K562 (cell line): ENCODE data around the gene EPN2. TPM values are rescaled to one million over a fixed set of nuclear protein-coding genes. Genes with fewer than 3 reads are reported as not detected.

Experiments
- ATAC-seq: fragments of 200-7000 bp; cut with Tn5 transposase; 3 replicates; pipeline ENCODE4 v1.9.1; 2020; ENCODE audit warnings: moderate library complexity
- BruUV-seq: library from RNA; stranded (reverse); fragments of 400-500 nt; replicated peaks from 2 replicates; lab custom pipeline; 2021; lab: Mats Ljungman, UMichigan
- CTCF ChIA-PET: fragments of 300-600 bp; formaldehyde crosslinking; extraction: SDS; loops from one replicate; lab custom pipeline; 2021; ENCODE audit warnings: low intra/inter-chr PET ratio; lab: Yijun Ruan, JAX
- POLR2A ChIA-PET: fragments of 300-600, 350-650 bp; sonication (Branson Sonifier 250); formaldehyde crosslinking; extraction: SDS; loops from one replicate; lab custom pipeline; 2021; ENCODE audit warnings: antibody characterized with exemption, inconsistent platforms; lab: Yijun Ruan, JAX
- DNase-seq, 4 experiments: peaks; one replicate each; pipeline versions ENCODE4 v3.0.0 to v3.0.0-alpha.2; 2011 to 2018; ENCODE audit warnings: low spot score in 3 of 4, mixed read lengths in 3 of 4; ENCODE audit errors: extremely low read depth in 1 of 4
- FAIRE-seq: peaks from 2 replicates; lab custom pipeline; 2011; peaks lifted over from hg19 to GRCh38; lab: Jason Lieb, UNC
- H2AFZ ChIP-seq: 2 replicates; pipeline ENCODE4 v1.6.0; 2011; ENCODE audit warnings: low read depth, low read length, control low read depth, inconsistent platforms
- H3K27ac ChIP-seq: fragments of 200-600 bp; 3 replicates; pipeline ENCODE4 v1.8.0; 2011; ENCODE audit warnings: low read depth, mild to moderate bottlenecking, control low read depth, inconsistent platforms, low read length, moderate library complexity, mixed read lengths; ENCODE audit errors: extremely low read depth
- H3K27me3 ChIP-seq, 2 experiments: fragments of 300-600 bp in 1 of 2; 2 replicates in 1 of 2; 3 replicates in 1 of 2; pipeline versions ENCODE4 v1.6.0 to v1.8.0; 2011; ENCODE audit warnings: inconsistent platforms in 2 of 2, low read length in 2 of 2, mild to moderate bottlenecking in 1 of 2, mixed read lengths in 1 of 2, moderate library complexity in 1 of 2; ENCODE audit not compliant: control insufficient read depth in 2 of 2, insufficient read depth in 2 of 2
- H3K36me3 ChIP-seq: fragments of 300-600 bp; 3 replicates; pipeline ENCODE4 v1.8.0; 2011; ENCODE audit warnings: mild to moderate bottlenecking, low read length, inconsistent platforms; ENCODE audit not compliant: control insufficient read depth, insufficient read depth
- H3K4me1 ChIP-seq, 2 experiments: fragments of 200-600 bp in 1 of 2; replicated peaks in 1 of 2; 2 replicates in 1 of 2; 3 replicates in 1 of 2; pipeline versions ENCODE4 v1.5.1 to v1.8.0; 2011; ENCODE audit warnings: inconsistent platforms in 2 of 2, low read length in 2 of 2, mild to moderate bottlenecking in 1 of 2, mixed read lengths in 1 of 2, moderate library complexity in 1 of 2; ENCODE audit not compliant: control insufficient read depth in 2 of 2, insufficient read depth in 2 of 2
- H3K4me2 ChIP-seq: 2 replicates; pipeline ENCODE4 v1.6.1; 2011; ENCODE audit warnings: low read length, control low read depth, inconsistent platforms, mixed read lengths; ENCODE audit not compliant: insufficient read depth
- H3K4me3 ChIP-seq: fragments of 200-600 bp; sonication (generic), shearing (Covaris generic); 2 replicates; pipeline ENCODE4 v1.5.1; 2016; ENCODE audit warnings: control low read depth, inconsistent platforms
- H3K79me2 ChIP-seq: fragments of 200-600 bp; 3 replicates; pipeline ENCODE4 v1.8.0; 2011; ENCODE audit warnings: low read length, inconsistent platforms; ENCODE audit not compliant: control insufficient read depth, insufficient read depth
- H3K9ac ChIP-seq, 2 experiments: 2 replicates each; pipeline versions ENCODE4 v1.6.0 to v1.6.1; 2011; ENCODE audit warnings: low read depth in 2 of 2, low read length in 2 of 2, control low read depth in 1 of 2, inconsistent platforms in 1 of 2, mild to moderate bottlenecking in 1 of 2, mixed read lengths in 1 of 2; ENCODE audit not compliant: insufficient read depth in 1 of 2
- H3K9me1 ChIP-seq: one replicate; pipeline ENCODE4 v1.6.0; 2011; ENCODE audit warnings: inconsistent platforms, mild to moderate bottlenecking, low read length, moderate library complexity; ENCODE audit not compliant: control insufficient read depth, insufficient read depth
- H3K9me3 ChIP-seq: replicated peaks from 2 replicates; pipeline ENCODE4 v1.5.1; 2011; ENCODE audit warnings: low read depth, low read length, inconsistent platforms; ENCODE audit not compliant: control insufficient read depth, insufficient read depth
- H4K20me1 ChIP-seq: replicated peaks from 2 replicates; pipeline ENCODE4 v1.6.1; 2011; ENCODE audit warnings: low read length, inconsistent platforms, mixed read lengths; ENCODE audit not compliant: control insufficient read depth, insufficient read depth
- PURB ChIP-seq: sonication (generic); formaldehyde crosslinking; IDR thresholded peaks from 2 replicates; pipeline ENCODE4 v1.9.0; 2021; ENCODE audit warnings: low read depth, mild to moderate bottlenecking, missing genetic modification reagents
- RBM14 ChIP-seq: fragments of 200-400 bp; formaldehyde crosslinking; IDR thresholded peaks from 2 replicates; pipeline ENCODE4 v1.6.1; 2018; ENCODE audit warnings: low read depth, mild to moderate bottlenecking, low read length, moderate library complexity, borderline replicate concordance; ENCODE audit not compliant: insufficient read depth
- SMAD4 ChIP-seq: fragments of 250-450 bp; sonication (Bioruptor Pico); conservative IDR thresholded peaks from 2 replicates; pipeline ENCODE4 v1.8.0; 2021; ENCODE audit warnings: inconsistent platforms, mild to moderate bottlenecking, moderate library complexity
- SPI1 ChIP-seq: IDR thresholded peaks from 2 replicates; pipeline ENCODE4 v1.6.1; 2011; ENCODE audit warnings: low read depth, low read length, control low read depth, borderline replicate concordance
- YY1 ChIP-seq, 3 experiments: IDR thresholded peaks; 2 replicates each; pipeline ENCODE4 v1.6.1; 2011; ENCODE audit warnings: low read length in 2 of 3, mild to moderate bottlenecking in 2 of 3, moderate library complexity in 2 of 3, borderline replicate concordance in 1 of 3, control low read depth in 1 of 3, low read depth in 1 of 3; ENCODE audit not compliant: insufficient read depth in 3 of 3, insufficient replicate concordance in 2 of 3, control insufficient read depth in 1 of 3, insufficient read length in 1 of 3; ENCODE audit errors: extremely low read depth in 1 of 3
- ZBTB7A ChIP-seq: IDR thresholded peaks from 2 replicates; pipeline ENCODE4 v1.6.1; 2011; ENCODE audit warnings: low read depth, mild to moderate bottlenecking, low read length, moderate library complexity, borderline replicate concordance; ENCODE audit not compliant: control insufficient read depth
- WGBS: fragments of 100-300 bp; shearing (Covaris generic); methylation state at CpG from one replicate; pipeline ENCODE4 v1.1.6; 2016; ENCODE audit warnings: low coverage, mixed read lengths; ENCODE audit not compliant: insufficient coverage; ENCODE audit errors: missing lambda C conversion rate; 5-methylcytosine and 5-hydroxymethylcytosine counted together
- in situ Hi-C: fragments of 300-500 bp; cut with MboI; formaldehyde crosslinking; loops from 4 replicates; pipeline ENCODE4 v1.15.0; 2018; ENCODE audit warnings: inconsistent platforms, mixed read lengths
- intact Hi-C: fragments of 100-400 bp; cut with micrococcal nuclease; formaldehyde crosslinking; loops from 2 replicates; pipeline ENCODE4 v1.14.2; 2022
- polyA plus RNA-seq, 8 experiments: library from polyadenylated mRNA; depleted of rRNA in 4 of 8; stranded (reverse) in 5 of 8; unstranded in 3 of 8; fragments of >200 nt; fragmentation: Nextera tagmentation in 2 of 8; fragmentation: Illumina TruSeq in 1 of 8; extraction: Ambion mirVana in 2 of 8; extraction: Trizol in 1 of 8; gene quantifications; 2 replicates each; pipeline versions ENCODE4 v1.2.1 to v1.2.3, GENCODE V29; 2011 to 2014; ENCODE audit warnings: inconsistent platforms in 1 of 8, missing spikeins in 1 of 8
- total RNA-seq, 7 experiments: library from RNA; depleted of rRNA in 6 of 7; stranded (reverse); fragments of >200 nt in 6 of 7; fragmentation: Illumina TruSeq in 2 of 7; extraction: Trizol in 2 of 7; gene quantifications; 2 replicates each; pipeline versions ENCODE4 v1.2.1 to v1.2.3, GENCODE V29; 2011 to 2021; ENCODE audit warnings: low replicate concordance in 1 of 7
- TF ChIP-seq, protein P1 (sequence below): sonication (generic); formaldehyde crosslinking; IDR thresholded peaks from 2 replicates; pipeline ENCODE4 v1.8.1; 2023; ENCODE audit warnings: mild to moderate bottlenecking, missing genetic modification reagents, moderate library complexity

Gene EPN2
- total and polyA plus RNA-seq, 9 of the 15 experiments (the other 6 are each of a cell fraction or from before 2014, with no cell fraction given), result 1.0 to 12.9 (median 8.9) TPM

DNA sequence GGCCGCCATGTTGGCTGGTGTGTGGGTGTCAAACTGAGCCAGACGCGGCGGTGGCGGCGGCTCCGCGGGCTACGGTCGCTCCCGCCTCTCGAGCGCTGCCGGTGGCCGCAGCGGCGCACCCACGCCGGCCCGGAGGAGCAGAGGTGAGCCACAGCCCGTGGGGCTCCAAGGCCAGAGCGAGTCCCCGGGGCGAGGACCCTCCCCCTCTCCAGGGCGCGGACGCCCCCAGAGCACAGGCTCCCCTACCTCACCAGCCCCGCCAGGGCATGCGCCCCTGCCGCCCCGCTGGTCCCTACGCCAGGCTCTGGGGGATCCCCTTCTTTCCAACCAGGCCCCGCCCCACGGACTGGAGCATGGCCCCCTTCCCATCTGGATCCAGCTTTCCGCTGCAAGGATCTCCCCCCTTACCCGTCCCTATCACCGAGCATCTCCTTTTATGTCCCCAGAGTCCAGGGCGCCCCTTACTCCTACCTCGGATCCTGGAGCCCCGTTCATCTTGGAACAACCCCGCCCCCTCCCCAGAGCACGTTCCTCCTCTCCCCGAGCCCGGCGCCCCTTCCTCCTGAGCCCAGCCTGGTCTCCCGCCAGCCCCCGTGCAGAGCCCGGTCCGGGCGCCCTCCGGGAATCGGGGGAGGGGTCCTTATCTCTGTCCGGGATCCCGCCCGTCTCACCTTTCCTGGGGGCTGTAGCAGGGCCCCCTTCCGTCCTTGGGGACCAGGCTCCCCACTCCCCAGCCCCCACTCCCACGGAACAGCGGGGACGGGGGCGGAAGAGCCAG lies 412 bp downstream of the EPN2 start (continued):
- TF ChIP-seq ZBTB7A (no peak; the same call in 1 of the 2 replicates), YY1 (IDR thresholded peaks at IDR 0.05; ENCODE audit: borderline replicate concordance in 1 of 3, control insufficient read depth in 1 of 3, extremely low read depth in 1 of 3, insufficient read depth in 3 of 3, insufficient read length in 1 of 3, insufficient replicate concordance in 2 of 3, low read depth in 1 of 3, low read length in 2 of 3) (peak in 2 of 3 experiments; percentile 19 to 83), SMAD4 (CRISPR knock-in tag) (peak; percentile 22; the same call in 1 of the 2 replicates), RBM14 (no peak)
- TF ChIP-seq, protein P1, sequence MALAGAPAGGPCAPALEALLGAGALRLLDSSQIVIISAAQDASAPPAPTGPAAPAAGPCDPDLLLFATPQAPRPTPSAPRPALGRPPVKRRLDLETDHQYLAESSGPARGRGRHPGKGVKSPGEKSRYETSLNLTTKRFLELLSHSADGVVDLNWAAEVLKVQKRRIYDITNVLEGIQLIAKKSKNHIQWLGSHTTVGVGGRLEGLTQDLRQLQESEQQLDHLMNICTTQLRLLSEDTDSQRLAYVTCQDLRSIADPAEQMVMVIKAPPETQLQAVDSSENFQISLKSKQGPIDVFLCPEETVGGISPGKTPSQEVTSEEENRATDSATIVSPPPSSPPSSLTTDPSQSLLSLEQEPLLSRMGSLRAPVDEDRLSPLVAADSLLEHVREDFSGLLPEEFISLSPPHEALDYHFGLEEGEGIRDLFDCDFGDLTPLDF (CRISPR knock-in tag), result no peak
- TF ChIP-seq, all 486 proteins: peak for 26

DNA sequence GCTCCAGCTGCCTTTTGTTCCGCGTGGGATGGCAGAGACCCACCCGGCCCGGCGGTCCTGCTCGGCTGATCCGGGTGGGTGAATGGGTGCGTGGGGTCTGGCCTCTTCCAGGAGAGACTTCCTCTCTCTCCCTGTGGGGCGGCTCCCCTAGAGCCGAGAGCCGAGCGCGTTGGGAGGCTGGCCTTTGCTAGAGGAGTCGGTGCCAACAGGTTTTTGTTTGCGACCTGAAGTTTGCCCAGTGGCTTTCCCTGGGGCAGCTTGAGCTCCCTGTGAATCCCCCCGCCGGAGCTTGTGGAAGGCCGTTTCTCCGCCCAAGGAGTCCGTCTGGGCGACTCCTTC lies 970 bp downstream of the EPN2 start:
- TF ChIP-seq SPI1 (peak; percentile 31; the same call in 1 of the 2 replicates), PURB (no peak)
- peaks cover 9 to 11% of the 10 kb centered on the region in 2 experiments for H3K4me1 ChIP-seq
- H3K9me3 ChIP-seq, result no peaks in the 10 kb centered on the region
- in situ Hi-C loops, result no loop called here
- ATAC-seq, result peak; percentile 28
- H3K79me2 ChIP-seq, result peaks cover 23% of the 10 kb centered on the region
- intact Hi-C loops, result no loop called here
- H3K9me1 ChIP-seq, result no peaks in the 10 kb centered on the region
- peak in 1 of 4 experiments; percentile 16 for DNase-seq
- H3K27ac ChIP-seq, result peak overlapping the region; percentile 69; the same call in 1 of the 3 replicates
- ChIA-PET CTCF (no interaction called here), POLR2A (interaction anchor here (2.3 kb wide), 1 partner anchor 10 kb away, joined by 16 read pairs; no protein-coding TSS in a partner anchor)
- H3K9ac ChIP-seq, result peak overlapping the region; percentile 81 to 98; a peak in 3 of 4 replicates
- 0 out of 3 replicates have a peak, but pooled peaks cover 3% of the 10 kb centered on the region for H3K36me3 ChIP-seq
- no TSS peak for BruUV-seq
- peak overlapping the region; percentile 82; the same call in 1 of the 2 replicates for H2AFZ ChIP-seq
- no peak for FAIRE-seq
- H3K4me2 ChIP-seq, result peak overlapping the region; percentile 84
- H3K27me3 ChIP-seq, result no peaks in the 10 kb centered on the region
- 21% methylated on average over 11 of the region's 21 CpGs for WGBS
- no peaks in the 10 kb centered on the region for H4K20me1 ChIP-seq
- H3K4me3 ChIP-seq, result peak overlapping the region; percentile 84
